ENCODE data around the gene SEPTIN2.

SEPTIN2 gene

GRCh38 chr2:241359481-241360045, 43.8 kb downstream of the SEPTIN2 start:
- no peak for DNase-seq (ENCODE audit: extremely low spot score)
- ChIA-PET POLR2A (interaction anchor here (1.2 kb wide), 1 partner anchor 26 kb away, joined by 3 read pairs; no protein-coding TSS in a partner anchor), CTCF (interaction anchor here (0.9 to 2.9 kb wide), 7 partner anchors 8 to 32 kb away, joined by 3 to 19 read pairs (median 4); no protein-coding TSS in a partner anchor)
- no peak for TF ChIP-seq CTCF (IDR thresholded peaks at IDR 0.05; ENCODE audit: control extremely low read depth, extremely low read depth, low read depth, missing control alignments)

- no peak for TF ChIP-seq CTCF (IDR thresholded peaks at IDR 0.05; ENCODE audit: control extremely low read depth, extremely low read depth, low read depth, missing control alignments)
- ChIA-PET POLR2A (no interaction called here), CTCF (interaction anchor here (1.2 to 2.1 kb wide), 5 partner anchors 9 to 250 kb away, joined by 3 to 9 read pairs (median 4); no protein-coding TSS in a partner anchor)
- no peak for DNase-seq (ENCODE audit: extremely low spot score)
These were observed 47.7 kb downstream of the SEPTIN2 start for GRCh38 chr2:241363426-241363825.

DNA sequence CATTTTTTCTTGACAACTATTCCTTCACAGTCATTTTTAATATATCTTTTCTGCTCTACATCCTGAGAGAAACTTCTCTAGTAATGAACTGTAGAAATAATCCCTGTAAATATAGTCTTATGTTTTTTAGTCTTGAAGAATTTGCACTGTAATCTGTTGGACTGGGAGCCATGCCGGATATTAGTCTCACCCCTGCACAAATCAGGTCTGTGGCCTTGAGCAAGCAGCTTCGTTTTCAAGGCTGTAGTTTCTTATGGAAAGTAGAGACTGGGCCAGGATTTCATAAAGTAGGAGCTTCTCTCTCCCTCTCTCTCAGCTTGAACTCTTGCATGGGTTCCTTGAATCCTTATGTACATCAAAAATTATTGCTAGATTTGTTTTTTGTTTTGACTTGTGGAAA, 49.1 kb downstream of the SEPTIN2 start:
- POLR2A ChIA-PET, result no interaction called here
- no peak for DNase-seq (ENCODE audit: extremely low spot score)
- CTCF ChIA-PET, result interaction anchor here (1.4 kb wide), 1 partner anchor 9 kb away, joined by 4 read pairs; no protein-coding TSS in a partner anchor
- TF ChIP-seq CTCF (IDR thresholded peaks at IDR 0.05; ENCODE audit: control extremely low read depth, extremely low read depth, low read depth, missing control alignments), result no peak

- no peak for DNase-seq (ENCODE audit: extremely low spot score)
- TF ChIP-seq CTCF (IDR thresholded peaks at IDR 0.05; ENCODE audit: control extremely low read depth, extremely low read depth, low read depth, missing control alignments), result no peak
- ChIA-PET CTCF (no interaction called here), POLR2A (no interaction called here)
These were observed 51.0 kb downstream of the SEPTIN2 start for GRCh38 chr2:241366678-241367077.

DNA sequence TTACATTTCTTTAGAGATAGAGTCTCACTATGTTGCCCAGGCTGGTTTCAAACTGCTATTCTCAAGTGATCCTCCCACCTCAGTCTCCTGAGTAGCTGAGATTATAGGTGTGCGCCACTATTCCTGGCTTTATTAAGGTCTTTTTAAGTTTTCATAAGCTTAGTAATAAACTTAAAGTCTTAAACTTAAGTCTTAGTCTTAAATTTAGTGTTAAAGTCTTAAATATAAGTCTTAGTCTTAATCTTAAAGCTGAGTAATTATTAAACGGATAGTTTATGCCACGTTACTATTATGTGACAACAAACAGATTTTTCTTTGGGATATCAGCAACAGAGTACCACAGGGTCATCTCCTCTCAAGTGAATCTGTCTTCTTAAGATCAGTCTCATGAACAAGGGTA, 52.9 kb downstream of the SEPTIN2 start:
- no peak for TF ChIP-seq CTCF (IDR thresholded peaks at IDR 0.05; ENCODE audit: control extremely low read depth, extremely low read depth, low read depth, missing control alignments)
- POLR2A ChIA-PET, result no interaction called here
- CTCF ChIA-PET, result interaction anchor here (1.2 to 1.5 kb wide), 4 partner anchors 9 to 24 kb away, joined by 3 to 4 read pairs (median 3); no protein-coding TSS in a partner anchor
- DNase-seq (ENCODE audit: extremely low spot score), result no peak

DNA sequence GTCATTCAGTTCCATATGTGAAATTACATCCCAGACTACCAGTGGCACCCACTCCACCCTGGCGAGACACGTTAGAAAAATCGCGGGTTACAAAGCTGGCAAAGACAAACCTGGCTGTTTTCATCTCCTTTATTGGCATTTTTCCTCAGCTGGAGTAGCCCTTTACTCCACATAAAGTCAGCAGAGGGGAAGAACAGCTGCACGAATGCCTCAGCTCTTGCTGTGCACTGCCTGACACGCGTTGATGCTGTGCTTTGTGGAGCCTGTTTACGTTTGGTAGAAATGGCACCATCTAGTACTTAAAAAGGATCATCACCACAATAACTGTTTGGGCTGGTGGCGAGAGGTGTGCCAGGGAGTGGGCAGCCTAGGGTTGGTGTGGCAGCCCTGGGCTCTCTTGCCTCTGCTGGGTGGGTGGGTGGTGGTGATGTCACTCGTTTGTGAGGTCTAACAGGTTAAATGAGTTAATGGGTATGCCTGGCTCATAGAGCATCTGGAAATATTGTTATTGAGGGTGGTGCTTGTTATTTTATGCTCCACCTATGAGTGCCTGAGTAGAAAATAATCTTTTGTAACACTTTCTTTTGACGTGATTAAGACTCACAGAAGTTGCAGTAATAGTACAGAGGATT, 56.8 kb downstream of the SEPTIN2 start:
- POLR2A ChIA-PET, result no interaction called here
- CTCF ChIA-PET, result interaction anchor here (1.1 to 2.5 kb wide), 5 partner anchors 9 to 19 kb away, joined by 3 to 8 read pairs (median 7); no protein-coding TSS in a partner anchor
- DNase-seq (ENCODE audit: extremely low spot score), result no peak
- no peak for TF ChIP-seq CTCF (IDR thresholded peaks at IDR 0.05; ENCODE audit: control extremely low read depth, extremely low read depth, low read depth, missing control alignments)
